Adrenal gland (tissue), 5 donors: Measurements from ENCODE around the gene LOXL1.

Experiments used
- POLR2A ChIP-seq, 2 donors: fragments of 450-650 bp; IDR thresholded peaks; one replicate each; pipeline ENCODE4 v1.6.1; 2017; ENCODE audit warnings: antibody characterized with exemption in 2 of 2, mild to moderate bottlenecking in 2 of 2, moderate library complexity in 1 of 2
- TF ChIP-seq, protein P1 (sequence below), 6 experiments: fragments of 450-650 bp in 4 of 6; fragments of 200-600 bp in 2 of 6; sonication (generic) in 1 of 6; IDR thresholded peaks; 1 replicate in 5 of 6; 2 replicates in 1 of 6; pipeline versions ENCODE4 v1.5.1 to v1.8.0; 2016 to 2021; ENCODE audit warnings: antibody characterized with exemption in 6 of 6, mild to moderate bottlenecking in 2 of 6, moderate library complexity in 1 of 6
- donor health status: DM: no; HTN: no; CAD: no.

DNA sequence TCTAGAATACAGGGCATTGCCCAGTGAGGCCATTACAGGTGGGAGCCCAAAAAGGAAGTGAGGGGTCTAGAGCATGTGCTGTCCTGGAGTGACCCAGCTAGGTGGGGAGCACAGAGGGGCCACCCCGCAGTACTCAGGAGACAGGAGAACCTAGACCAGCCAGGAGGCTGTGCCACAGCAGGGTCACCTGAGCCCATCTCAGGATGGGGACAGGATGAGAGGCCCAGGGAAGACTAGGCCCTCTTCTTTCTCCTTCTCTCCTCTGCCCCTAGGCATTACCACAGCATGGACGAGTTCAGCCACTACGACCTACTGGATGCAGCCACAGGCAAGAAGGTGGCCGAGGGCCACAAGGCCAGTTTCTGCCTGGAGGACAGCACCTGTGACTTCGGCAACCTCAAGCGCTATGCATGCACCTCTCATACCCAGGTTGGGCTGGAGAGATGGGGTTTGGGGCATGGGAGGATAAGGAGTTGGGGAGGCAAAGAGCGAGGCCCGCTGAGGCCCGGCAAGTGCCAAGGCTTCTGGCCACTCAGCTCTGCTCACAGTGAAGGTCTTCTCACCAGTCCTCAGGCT is 20.6 kb downstream of the LOXL1 start:
- TF ChIP-seq, protein P1, sequence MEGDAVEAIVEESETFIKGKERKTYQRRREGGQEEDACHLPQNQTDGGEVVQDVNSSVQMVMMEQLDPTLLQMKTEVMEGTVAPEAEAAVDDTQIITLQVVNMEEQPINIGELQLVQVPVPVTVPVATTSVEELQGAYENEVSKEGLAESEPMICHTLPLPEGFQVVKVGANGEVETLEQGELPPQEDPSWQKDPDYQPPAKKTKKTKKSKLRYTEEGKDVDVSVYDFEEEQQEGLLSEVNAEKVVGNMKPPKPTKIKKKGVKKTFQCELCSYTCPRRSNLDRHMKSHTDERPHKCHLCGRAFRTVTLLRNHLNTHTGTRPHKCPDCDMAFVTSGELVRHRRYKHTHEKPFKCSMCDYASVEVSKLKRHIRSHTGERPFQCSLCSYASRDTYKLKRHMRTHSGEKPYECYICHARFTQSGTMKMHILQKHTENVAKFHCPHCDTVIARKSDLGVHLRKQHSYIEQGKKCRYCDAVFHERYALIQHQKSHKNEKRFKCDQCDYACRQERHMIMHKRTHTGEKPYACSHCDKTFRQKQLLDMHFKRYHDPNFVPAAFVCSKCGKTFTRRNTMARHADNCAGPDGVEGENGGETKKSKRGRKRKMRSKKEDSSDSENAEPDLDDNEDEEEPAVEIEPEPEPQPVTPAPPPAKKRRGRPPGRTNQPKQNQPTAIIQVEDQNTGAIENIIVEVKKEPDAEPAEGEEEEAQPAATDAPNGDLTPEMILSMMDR (IDR thresholded peaks at IDR 0.05) = no peak
- TF ChIP-seq POLR2A (IDR thresholded peaks at IDR 0.05) = no peak
